Midbrain (tissue), 1 donor: ENCODE results near the gene PTPDC1.
A peak's percentile ranks its signal among the peaks of the same experiment; 100 is the strongest.

Experiments
- DNase-seq: peaks from one replicate; lab custom pipeline; 2025; lab: John Stamatoyannopoulos, UW

The PTPDC1 gene

GRCh38 chr9:94140791-94141790, 56.8 kb downstream of the PTPDC1 start:
- no peak for DNase-seq

- DNase-seq, result no peak
Measured at GRCh38 chr9:94142353-94142752, 58.1 kb downstream of the PTPDC1 start.

GRCh38 chr9:94144394-94144793, 60.1 kb downstream of the PTPDC1 start:
- no peak for DNase-seq

- no peak for DNase-seq
Measured at GRCh38 chr9:94145640-94146039, 61.4 kb downstream of the PTPDC1 start.

- no peak for DNase-seq
Measured at GRCh38 chr9:94147776-94148175, 63.5 kb downstream of the PTPDC1 start.

- no peak for DNase-seq
Measured at GRCh38 chr9:94148419-94148818, 64.2 kb downstream of the PTPDC1 start.

GRCh38 chr9:94149696-94150095, 65.4 kb downstream of the PTPDC1 start:
- DNase-seq, result no peak

- no peak for DNase-seq
Measured at GRCh38 chr9:94150279-94150828, 66.1 kb downstream of the PTPDC1 start.

- DNase-seq, result no peak
Measured at GRCh38 chr9:94150890-94151650, 66.8 kb downstream of the PTPDC1 start.

GRCh38 chr9:94153905-94154304, 69.6 kb downstream of the PTPDC1 start:
- no peak for DNase-seq

- DNase-seq, result no peak
Measured at GRCh38 chr9:94156348-94157049, 72.2 kb downstream of the PTPDC1 start.

GRCh38 chr9:94157050-94157801, 73.0 kb downstream of the PTPDC1 start:
- DNase-seq, result peak; percentile 70
